Measurements from ENCODE around the gene TBCEL. TPM values are rescaled to one million over a fixed set of nuclear protein-coding genes. Genes with fewer than 3 reads are reported as not detected.

TBCEL gene
- total RNA-seq, 4 donors from 2014 or later: 8.5 to 37.1 (median 11.3) TPM

DNA sequence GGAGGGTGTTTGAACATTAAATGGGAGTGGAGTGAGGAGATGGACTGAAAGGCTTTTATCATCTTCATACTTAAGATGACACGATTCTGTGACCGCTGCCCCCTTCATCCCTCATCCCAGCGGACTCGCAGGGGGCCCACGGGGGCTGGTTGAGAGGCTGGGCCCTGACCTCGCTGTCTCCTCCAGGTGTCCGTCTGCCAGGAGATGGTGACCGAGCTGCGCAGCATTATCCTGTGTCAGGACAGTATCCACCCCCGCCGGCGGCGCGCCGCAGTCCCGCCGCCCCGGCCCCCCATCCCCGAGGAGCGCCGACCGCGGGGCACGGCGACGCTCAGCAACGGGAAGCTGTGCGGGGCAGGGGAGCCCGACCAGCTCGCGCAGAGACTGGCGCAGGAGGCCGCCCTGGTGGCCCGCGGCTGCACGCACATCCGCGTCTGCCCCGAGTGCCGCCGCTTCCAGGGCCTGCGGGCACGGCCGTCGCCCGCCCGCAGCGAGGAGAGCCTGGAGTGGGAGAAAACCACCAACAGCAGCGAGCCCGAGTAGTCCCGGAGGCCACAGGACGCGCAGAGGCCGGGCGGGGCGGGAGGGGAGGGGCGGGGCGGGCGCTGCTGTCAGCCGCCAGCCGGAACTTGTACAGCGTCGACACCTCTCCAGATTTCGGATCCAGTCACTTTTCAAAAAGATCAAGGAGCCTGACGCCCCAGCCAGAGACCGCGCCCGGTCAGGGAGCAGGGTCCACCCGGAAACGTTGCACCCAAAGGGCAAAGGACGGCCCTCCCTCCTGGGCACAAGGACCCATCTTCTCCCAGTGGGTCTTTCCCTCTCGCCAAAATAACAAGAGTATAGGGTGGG is 38.0 kb upstream of the TBCEL start:
- H3K27ac ChIP-seq: no peak overlapping the region
- H3K4me1 ChIP-seq: peaks cover 0 to 19% (median 3%) of the 10 kb centered on the region in 4 donors
- no peaks in the 10 kb centered on the region for H3K27me3 ChIP-seq
- no peaks in the 10 kb centered on the region for H3K36me3 ChIP-seq
- H3K9me3 ChIP-seq: no peaks in the 10 kb centered on the region
- TF ChIP-seq, protein P1, sequence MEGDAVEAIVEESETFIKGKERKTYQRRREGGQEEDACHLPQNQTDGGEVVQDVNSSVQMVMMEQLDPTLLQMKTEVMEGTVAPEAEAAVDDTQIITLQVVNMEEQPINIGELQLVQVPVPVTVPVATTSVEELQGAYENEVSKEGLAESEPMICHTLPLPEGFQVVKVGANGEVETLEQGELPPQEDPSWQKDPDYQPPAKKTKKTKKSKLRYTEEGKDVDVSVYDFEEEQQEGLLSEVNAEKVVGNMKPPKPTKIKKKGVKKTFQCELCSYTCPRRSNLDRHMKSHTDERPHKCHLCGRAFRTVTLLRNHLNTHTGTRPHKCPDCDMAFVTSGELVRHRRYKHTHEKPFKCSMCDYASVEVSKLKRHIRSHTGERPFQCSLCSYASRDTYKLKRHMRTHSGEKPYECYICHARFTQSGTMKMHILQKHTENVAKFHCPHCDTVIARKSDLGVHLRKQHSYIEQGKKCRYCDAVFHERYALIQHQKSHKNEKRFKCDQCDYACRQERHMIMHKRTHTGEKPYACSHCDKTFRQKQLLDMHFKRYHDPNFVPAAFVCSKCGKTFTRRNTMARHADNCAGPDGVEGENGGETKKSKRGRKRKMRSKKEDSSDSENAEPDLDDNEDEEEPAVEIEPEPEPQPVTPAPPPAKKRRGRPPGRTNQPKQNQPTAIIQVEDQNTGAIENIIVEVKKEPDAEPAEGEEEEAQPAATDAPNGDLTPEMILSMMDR (IDR thresholded peaks at IDR 0.05): peak in 3 of 6 experiments; percentile 37 to 42 (median 38)
- TF ChIP-seq POLR2A (IDR thresholded peaks at IDR 0.05): no peak
- DNase-seq: peak in 2 of 3 donors; percentile 54 to 71
- H3K4me3 ChIP-seq: peak overlapping the region; percentile 25 to 56 (median 46)

DNA sequence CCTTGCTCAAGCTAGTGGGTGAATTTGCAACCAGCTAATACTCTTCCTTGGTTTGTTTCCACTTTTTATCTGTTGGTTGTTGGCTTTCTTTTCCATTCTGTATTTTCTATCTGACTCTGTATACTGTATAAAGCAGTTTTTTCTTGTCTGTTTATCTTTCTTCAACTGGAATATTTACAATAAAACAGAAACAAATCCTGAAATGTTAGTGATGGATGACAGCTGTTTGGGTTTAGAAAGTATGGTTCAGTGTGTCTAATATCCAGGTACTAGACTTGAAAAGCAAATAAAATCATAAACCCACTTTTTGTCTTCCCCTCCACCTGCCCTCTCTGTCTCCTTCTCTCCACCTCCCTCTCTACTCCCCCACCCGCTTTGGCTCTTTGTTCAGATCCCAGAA is 35.3 kb upstream of the TBCEL start:
- Histone ChIP-seq H3K27me3 (no peaks in the 10 kb centered on the region), H3K4me1 (peaks cover 0 to 19% (median 3%) of the 10 kb centered on the region in 4 donors), H3K27ac (no peak overlapping the region), H3K36me3 (no peaks in the 10 kb centered on the region), H3K9me3 (no peaks in the 10 kb centered on the region), H3K4me3 (no peak overlapping the region)
- no peak for DNase-seq
- TF ChIP-seq POLR2A (IDR thresholded peaks at IDR 0.05): no peak
- TF ChIP-seq, protein P1 (IDR thresholded peaks at IDR 0.05): no peak

DNA sequence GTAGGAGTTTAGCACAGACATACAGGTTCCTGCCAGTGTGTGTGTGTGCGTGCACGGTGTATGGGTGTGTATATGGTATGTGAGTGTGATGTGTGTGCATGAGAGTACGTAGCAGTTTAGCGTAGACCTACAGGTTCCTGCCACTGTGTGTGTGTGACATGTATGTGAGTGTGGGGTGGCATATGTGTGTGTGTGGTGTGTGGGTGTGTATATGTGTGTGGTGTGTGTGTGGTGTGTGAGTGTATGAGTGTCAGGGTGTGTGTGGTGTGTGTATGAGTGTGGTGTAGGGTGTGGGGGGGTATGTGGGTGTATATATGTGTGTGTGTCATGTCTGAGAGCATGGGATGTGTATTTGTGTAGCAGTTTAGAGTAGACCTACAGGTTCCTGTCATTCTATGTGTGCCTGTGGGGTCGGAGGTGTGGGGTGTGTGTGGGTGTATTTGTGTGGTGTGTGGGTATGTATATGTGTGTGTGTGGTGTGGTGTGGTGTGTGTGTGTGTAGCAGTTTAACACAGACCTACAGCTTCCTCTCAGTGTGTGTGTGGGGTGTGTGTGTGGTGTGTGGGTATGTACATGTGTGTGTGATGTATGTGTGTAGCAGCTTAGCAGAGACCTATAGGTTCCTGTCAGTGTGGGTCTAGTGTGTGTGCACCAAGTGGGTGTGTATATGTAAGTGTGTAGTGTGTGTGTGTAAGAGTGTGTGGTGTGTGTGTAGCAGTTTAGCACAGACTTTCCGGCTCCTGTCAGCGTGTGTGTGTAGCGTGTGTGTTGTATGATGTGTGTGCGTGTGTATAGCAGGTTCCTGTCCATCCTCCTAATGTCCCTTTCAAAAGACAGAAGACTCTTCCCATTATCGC is 31.8 kb upstream of the TBCEL start:
- H3K4me1 ChIP-seq: no peaks in the 10 kb centered on the region
- H3K4me3 ChIP-seq: no peak overlapping the region
- no peaks in the 10 kb centered on the region for H3K36me3 ChIP-seq
- no peak overlapping the region for H3K27ac ChIP-seq
- no peak for TF ChIP-seq POLR2A (IDR thresholded peaks at IDR 0.05)
- TF ChIP-seq, protein P1 (IDR thresholded peaks at IDR 0.05): no peak
- DNase-seq: no peak
- no peaks in the 10 kb centered on the region for H3K27me3 ChIP-seq
- H3K9me3 ChIP-seq: no peaks in the 10 kb centered on the region

DNA sequence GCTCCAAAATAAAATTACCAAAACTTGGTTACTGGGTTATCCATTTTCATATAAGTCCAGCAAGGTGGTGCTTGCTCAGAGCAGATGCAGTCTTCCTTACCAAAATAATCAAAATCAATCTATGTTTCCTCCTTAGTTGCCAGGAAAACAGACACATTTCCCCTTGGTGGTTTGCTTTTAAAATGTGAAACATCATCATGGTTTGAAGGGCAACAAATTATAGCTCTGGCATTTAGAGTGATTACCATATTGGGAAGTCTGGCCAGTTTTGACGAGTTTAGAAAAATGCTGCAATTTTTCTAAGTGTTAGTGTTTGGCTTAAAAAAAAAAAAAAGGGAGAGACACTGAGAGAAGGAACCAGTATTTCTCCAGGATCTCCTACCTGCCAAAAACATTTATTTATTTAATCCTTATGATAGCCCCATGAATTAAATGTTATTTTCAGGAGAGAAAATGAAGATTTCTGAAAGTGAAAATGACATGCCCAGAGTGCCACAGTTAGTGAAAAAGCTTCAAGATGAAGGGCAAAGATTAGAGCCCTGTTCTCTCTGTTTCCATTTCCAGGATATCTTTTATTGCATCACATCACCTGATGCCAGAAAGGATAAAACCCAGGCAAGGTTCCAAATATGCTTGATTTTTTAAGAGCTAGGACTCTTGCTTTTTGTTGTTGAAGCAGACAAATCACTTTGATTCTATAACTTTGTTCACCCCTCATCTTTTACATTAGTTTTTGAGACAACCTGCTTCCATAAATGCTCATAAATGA is 29.6 kb upstream of the TBCEL start:
- H3K9me3 ChIP-seq: no peaks in the 10 kb centered on the region
- no peak for DNase-seq
- TF ChIP-seq, protein P1 (IDR thresholded peaks at IDR 0.05): no peak
- TF ChIP-seq POLR2A (IDR thresholded peaks at IDR 0.05): no peak
- no peak overlapping the region for H3K27ac ChIP-seq
- H3K27me3 ChIP-seq: no peaks in the 10 kb centered on the region
- no peak overlapping the region for H3K4me3 ChIP-seq
- no peaks in the 10 kb centered on the region for H3K36me3 ChIP-seq
- H3K4me1 ChIP-seq: no peaks in the 10 kb centered on the region

DNA sequence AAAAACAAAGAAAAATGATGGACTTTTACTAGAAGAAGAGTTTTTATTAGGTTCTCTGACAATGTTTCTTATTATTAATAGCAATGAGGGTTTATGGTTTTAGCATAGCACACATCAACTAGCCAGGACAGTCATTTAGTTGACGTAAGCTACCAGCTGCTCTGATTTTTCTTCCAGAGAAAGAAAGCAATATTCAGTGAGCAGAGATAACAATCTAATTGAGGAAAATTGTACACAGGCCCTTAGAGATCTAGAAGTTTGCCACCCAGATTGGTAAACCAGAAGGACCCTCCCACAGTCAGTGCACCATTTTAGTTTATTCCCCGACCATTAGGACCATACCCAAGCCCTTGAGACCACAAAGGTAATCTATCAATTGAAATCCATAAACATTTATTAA is 28.7 kb upstream of the TBCEL start:
- H3K4me1 ChIP-seq: no peaks in the 10 kb centered on the region
- H3K9me3 ChIP-seq: no peaks in the 10 kb centered on the region
- no peak overlapping the region for H3K4me3 ChIP-seq
- DNase-seq: no peak
- no peaks in the 10 kb centered on the region for H3K27me3 ChIP-seq
- no peak overlapping the region for H3K27ac ChIP-seq
- no peaks in the 10 kb centered on the region for H3K36me3 ChIP-seq
- TF ChIP-seq POLR2A (IDR thresholded peaks at IDR 0.05): no peak
- TF ChIP-seq, protein P1 (IDR thresholded peaks at IDR 0.05): no peak

Measured in Peyer's patch (tissue), 4 donors.